Non-pigmented ciliary epithelial cell (primary cell): ENCODE measurements around the gene PTK6.

Experiments used
- DNase-seq: peaks from one replicate; pipeline ENCODE4 v3.0.0-alpha.2; 2010; ENCODE audit warnings: low read depth

The PTK6 gene

GRCh38 chr20:63505723-63506122, 31.5 kb downstream of the PTK6 start:
- no peak for DNase-seq

GRCh38 chr20:63505281-63505680, 31.9 kb downstream of the PTK6 start:
- DNase-seq, result no peak

GRCh38 chr20:63504642-63505041, 32.5 kb downstream of the PTK6 start:
- no peak for DNase-seq

- no peak for DNase-seq
Observed at GRCh38 chr20:63503524-63503923, 33.7 kb downstream of the PTK6 start.

GRCh38 chr20:63502671-63503172, 34.5 kb downstream of the PTK6 start:
- no peak for DNase-seq

GRCh38 chr20:63501818-63502670, 35.1 kb downstream of the PTK6 start:
- DNase-seq, result no peak

- DNase-seq, result no peak
Observed at GRCh38 chr20:63500902-63501817, 36.0 kb downstream of the PTK6 start.

- DNase-seq, result no peak
Observed at GRCh38 chr20:63500151-63500901, 36.9 kb downstream of the PTK6 start.

- DNase-seq, result no peak
Observed at GRCh38 chr20:63499338-63499969, 37.7 kb downstream of the PTK6 start.

- no peak for DNase-seq
Observed at GRCh38 chr20:63498960-63499337, 38.2 kb downstream of the PTK6 start, which contains the start of gene EEF1A2. Gene EEF1A2, minus strand, starts transcription at chr20:63499083. Its CDS starts 1,320 bp downstream, at chr20:63497763.

- DNase-seq, result no peak
Observed at GRCh38 chr20:63497946-63498935, 38.9 kb downstream of the PTK6 start.

GRCh38 chr20:63497138-63497945, 39.8 kb downstream of the PTK6 start:
- DNase-seq, result no peak

- no peak for DNase-seq
Observed at GRCh38 chr20:63496596-63497120, 40.5 kb downstream of the PTK6 start.

GRCh38 chr20:63495741-63496595, 41.2 kb downstream of the PTK6 start:
- DNase-seq, result no peak

GRCh38 chr20:63495167-63495720, 41.9 kb downstream of the PTK6 start:
- no peak for DNase-seq

GRCh38 chr20:63494420-63495166, 42.6 kb downstream of the PTK6 start:
- DNase-seq, result no peak

- no peak for DNase-seq
Observed at GRCh38 chr20:63494084-63494419, 43.1 kb downstream of the PTK6 start.
